PC-9 (cell line): ENCODE measurements around the gene TUT4.

Experiments
- EZH2 ChIP-seq: fragments of 200-600 bp; sonication (generic); IDR thresholded peaks from 2 replicates; pipeline ENCODE4 v1.8.0; 2017; ENCODE audit warnings: antibody characterized with exemption, low read depth
- TF ChIP-seq, protein P1 (sequence below): fragments of 200-600 bp; sonication (generic); conservative IDR thresholded peaks from 2 replicates; pipeline ENCODE4 v1.6.1; 2017; ENCODE audit warnings: mixed run types, antibody characterized with exemption, mild to moderate bottlenecking, moderate library complexity

DNA sequence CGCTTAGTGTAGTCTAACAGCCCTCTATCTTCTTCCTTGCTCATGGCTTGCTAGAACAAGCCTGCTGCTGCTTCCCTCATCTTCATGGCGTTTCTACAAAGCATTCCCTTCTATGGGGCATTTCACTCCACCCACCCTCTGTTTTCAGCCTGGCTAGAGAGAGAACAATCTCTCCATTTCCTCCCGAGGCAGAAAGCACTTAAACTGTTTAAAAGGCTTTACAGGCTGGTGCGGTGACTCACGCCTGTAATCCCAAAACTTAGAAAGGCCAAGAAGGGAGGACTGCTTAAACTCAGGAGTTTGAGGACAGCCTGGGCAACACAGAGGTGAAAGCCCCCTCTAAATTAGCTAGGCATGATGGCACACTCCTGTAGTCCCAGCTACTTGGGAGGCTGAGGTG is 166.4 kb downstream of the TUT4 start:
- TF ChIP-seq, protein P1, sequence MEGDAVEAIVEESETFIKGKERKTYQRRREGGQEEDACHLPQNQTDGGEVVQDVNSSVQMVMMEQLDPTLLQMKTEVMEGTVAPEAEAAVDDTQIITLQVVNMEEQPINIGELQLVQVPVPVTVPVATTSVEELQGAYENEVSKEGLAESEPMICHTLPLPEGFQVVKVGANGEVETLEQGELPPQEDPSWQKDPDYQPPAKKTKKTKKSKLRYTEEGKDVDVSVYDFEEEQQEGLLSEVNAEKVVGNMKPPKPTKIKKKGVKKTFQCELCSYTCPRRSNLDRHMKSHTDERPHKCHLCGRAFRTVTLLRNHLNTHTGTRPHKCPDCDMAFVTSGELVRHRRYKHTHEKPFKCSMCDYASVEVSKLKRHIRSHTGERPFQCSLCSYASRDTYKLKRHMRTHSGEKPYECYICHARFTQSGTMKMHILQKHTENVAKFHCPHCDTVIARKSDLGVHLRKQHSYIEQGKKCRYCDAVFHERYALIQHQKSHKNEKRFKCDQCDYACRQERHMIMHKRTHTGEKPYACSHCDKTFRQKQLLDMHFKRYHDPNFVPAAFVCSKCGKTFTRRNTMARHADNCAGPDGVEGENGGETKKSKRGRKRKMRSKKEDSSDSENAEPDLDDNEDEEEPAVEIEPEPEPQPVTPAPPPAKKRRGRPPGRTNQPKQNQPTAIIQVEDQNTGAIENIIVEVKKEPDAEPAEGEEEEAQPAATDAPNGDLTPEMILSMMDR, result no peak
- TF ChIP-seq EZH2, result no peak
